Breast epithelium (tissue), 3 donors: ENCODE results near the gene USP6NL.

Source experiments
- CTCF ChIP-seq, 3 donors: fragments of 450-650 bp; IDR thresholded peaks; one replicate each; pipeline ENCODE4 v1.5.1; 2016 to 2017; ENCODE audit warnings: antibody characterized with exemption in 3 of 3, mild to moderate bottlenecking in 3 of 3, moderate library complexity in 3 of 3
- POLR2AphosphoS5 ChIP-seq, 3 donors: sonication (generic); formaldehyde crosslinking; IDR thresholded peaks; one replicate each; pipeline ENCODE4 v1.6.1; 2017; ENCODE audit warnings: antibody characterized with exemption in 3 of 3

DNA sequence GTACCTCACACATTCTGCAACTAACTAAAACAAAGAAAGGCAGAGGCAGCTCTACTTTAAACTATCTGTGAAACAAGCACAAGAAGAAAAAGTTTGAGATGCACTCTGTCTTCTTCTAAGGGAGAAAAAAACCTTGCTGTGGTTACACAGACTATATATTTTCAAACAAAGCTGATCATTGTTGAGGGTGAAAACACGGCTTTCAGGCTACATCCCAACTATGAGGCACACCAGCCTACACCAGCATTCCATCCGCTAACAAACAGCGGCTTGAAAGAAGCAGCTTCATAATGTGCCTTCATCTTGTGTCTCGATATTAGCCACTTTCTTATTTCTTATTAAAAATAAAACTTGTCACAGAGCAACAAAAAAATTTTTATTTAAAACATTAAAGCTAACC lies 79.1 kb downstream of the USP6NL start:
- TF ChIP-seq CTCF (IDR thresholded peaks at IDR 0.05) = no peak
- no peak for TF ChIP-seq POLR2AphosphoS5 (IDR thresholded peaks at IDR 0.05)
